Mesenchymal stem cell (in vitro differentiated cells and primary cell): Measurements from ENCODE around the gene AUTS2.

ENCODE experiments used
- DNase-seq: peaks from one replicate; pipeline ENCODE4 v3.0.0-alpha.2; 2013
- H2AFZ ChIP-seq: one replicate; pipeline ENCODE4 v1.6.1; 2013; ENCODE audit warnings: low read depth, mild to moderate bottlenecking, control low read depth, inconsistent platforms, low read length, moderate library complexity
- H2AK5ac ChIP-seq: 2 replicates; pipeline ENCODE4 v1.6.1; 2013; ENCODE audit warnings: low read length, moderate library complexity, mild to moderate bottlenecking, inconsistent platforms; ENCODE audit not compliant: severe bottlenecking
- H2BK120ac ChIP-seq: one replicate; pipeline ENCODE4 v1.6.1; 2013; ENCODE audit warnings: low read depth, mild to moderate bottlenecking, inconsistent platforms, low read length, moderate library complexity
- H2BK12ac ChIP-seq, 2 experiments: one replicate each; pipeline ENCODE4 v1.6.1; 2013; ENCODE audit warnings: inconsistent platforms in 2 of 2, low read length in 2 of 2, mild to moderate bottlenecking in 2 of 2, moderate library complexity in 2 of 2, control low read depth in 1 of 2
- H2BK15ac ChIP-seq: one replicate; pipeline ENCODE4 v1.6.1; 2013; ENCODE audit warnings: mild to moderate bottlenecking, low read depth, inconsistent platforms; ENCODE audit not compliant: poor library complexity, severe bottlenecking
- H2BK5ac ChIP-seq: 2 replicates; pipeline ENCODE4 v1.6.1; 2013; ENCODE audit warnings: low read depth, mild to moderate bottlenecking, low read length, control low read depth, inconsistent platforms; ENCODE audit not compliant: poor library complexity, severe bottlenecking
- H3K14ac ChIP-seq, 2 experiments: one replicate each; pipeline ENCODE4 v1.6.1; 2013; ENCODE audit warnings: inconsistent platforms in 2 of 2, low read length in 2 of 2, control low read depth in 1 of 2, mild to moderate bottlenecking in 1 of 2, moderate library complexity in 1 of 2
- H3K18ac ChIP-seq, 2 experiments: one replicate each; pipeline ENCODE4 v1.6.1; 2013; ENCODE audit warnings: inconsistent platforms in 2 of 2, low read length in 2 of 2, control low read depth in 1 of 2, low read depth in 1 of 2, mild to moderate bottlenecking in 1 of 2
- H3K23ac ChIP-seq, 2 experiments: one replicate each; pipeline ENCODE4 v1.6.1; 2013; ENCODE audit warnings: inconsistent platforms in 2 of 2, low read length in 2 of 2, mild to moderate bottlenecking in 2 of 2, moderate library complexity in 2 of 2, control low read depth in 1 of 2
- H3K27ac ChIP-seq: 2 replicates; pipeline ENCODE4 v1.5.1; 2013; ENCODE audit warnings: mild to moderate bottlenecking, moderate library complexity, low read length, control low read depth, inconsistent platforms; ENCODE audit not compliant: poor library complexity, severe bottlenecking
- H3K27me3 ChIP-seq, 2 experiments: 2 replicates each; pipeline versions ENCODE4 v1.6.1 to v1.7.0; 2013; ENCODE audit warnings: low read length in 2 of 2, mild to moderate bottlenecking in 2 of 2, moderate library complexity in 2 of 2, control low read depth in 1 of 2, inconsistent platforms in 1 of 2; ENCODE audit not compliant: control insufficient read depth in 1 of 2, insufficient read depth in 1 of 2
- H3K36me3 ChIP-seq, 2 experiments: 2 replicates each; pipeline versions ENCODE4 v1.6.1 to v1.7.0; 2013; ENCODE audit warnings: low read length in 2 of 2, control low read depth in 1 of 2, inconsistent platforms in 1 of 2, low read depth in 1 of 2, mild to moderate bottlenecking in 1 of 2; ENCODE audit not compliant: insufficient read depth in 2 of 2, control insufficient read depth in 1 of 2
- H3K4ac ChIP-seq, 2 experiments: one replicate each; pipeline ENCODE4 v1.6.1; 2013; ENCODE audit warnings: inconsistent platforms in 2 of 2, low read length in 2 of 2, mild to moderate bottlenecking in 2 of 2, moderate library complexity in 2 of 2, control low read depth in 1 of 2, low read depth in 1 of 2
- H3K4me1 ChIP-seq: 2 replicates; pipeline ENCODE4 v1.6.1; 2013; ENCODE audit warnings: low read depth, low read length, control low read depth; ENCODE audit not compliant: control insufficient read depth, insufficient read depth
- H3K4me2 ChIP-seq: 2 replicates; pipeline ENCODE4 v1.6.1; 2013; ENCODE audit warnings: low read length, mild to moderate bottlenecking, inconsistent platforms; ENCODE audit not compliant: poor library complexity, severe bottlenecking
- H3K4me3 ChIP-seq, 2 experiments: 2 replicates each; pipeline versions ENCODE4 v1.5.1 to v1.7.0; 2013; ENCODE audit warnings: low read length in 2 of 2, mild to moderate bottlenecking in 2 of 2, control low read depth in 1 of 2, low read depth in 1 of 2; ENCODE audit not compliant: insufficient read depth in 1 of 2
- H3K79me1 ChIP-seq: replicated peaks from 2 replicates; pipeline ENCODE4 v1.6.1; 2013; ENCODE audit warnings: mild to moderate bottlenecking, control low read depth, low read length, inconsistent platforms; ENCODE audit not compliant: poor library complexity, severe bottlenecking
- H3K9ac ChIP-seq: 2 replicates; pipeline ENCODE4 v1.7.0; 2013; ENCODE audit warnings: mild to moderate bottlenecking, low read length, moderate library complexity
- H3K9me3 ChIP-seq: 2 replicates; pipeline ENCODE4 v1.7.0; 2013; ENCODE audit warnings: mild to moderate bottlenecking, low read length; ENCODE audit not compliant: control insufficient read depth
- H4K8ac ChIP-seq: one replicate; pipeline ENCODE4 v1.6.1; 2013; ENCODE audit warnings: inconsistent platforms, mild to moderate bottlenecking, low read length, moderate library complexity
- H4K91ac ChIP-seq: one replicate; pipeline ENCODE4 v1.6.1; 2013; ENCODE audit warnings: mild to moderate bottlenecking, low read length, inconsistent platforms
- WGBS: methylation state at CpG from one replicate; pipeline ENCODE4 v1.1.7; 2013; ENCODE audit warnings: mixed read lengths; 5-methylcytosine and 5-hydroxymethylcytosine counted together

Gene AUTS2

GRCh38 chr7:69847921-69848612, 249.8 kb downstream of the AUTS2 start:
- no peak for DNase-seq
- Histone ChIP-seq H2BK12ac (no peak overlapping the region), H3K4ac (no peak overlapping the region), H2BK5ac (no peak overlapping the region), H3K4me1 (no peaks in the 10 kb centered on the region), H2BK15ac (no peak overlapping the region), H2AFZ (no peak overlapping the region), H2BK120ac (peak overlapping the region; percentile 34), H3K27ac (no peak overlapping the region), H3K9me3 (no peaks in the 10 kb centered on the region), H2AK5ac (no peak overlapping the region), H3K23ac (no peak overlapping the region), H3K14ac (no peak overlapping the region), H3K27me3 (no peaks in the 10 kb centered on the region), H4K8ac (no peak overlapping the region), H3K79me1 (peaks cover 9% of the 10 kb centered on the region), H3K4me3 (no peak overlapping the region), H3K4me2 (no peak overlapping the region), H4K91ac (no peak overlapping the region), H3K9ac (no peak overlapping the region), H3K36me3 (no peaks in the 10 kb centered on the region), H3K18ac (no peak overlapping the region)
- WGBS, result 65% methylated on average over 5 of the region's 6 CpGs

GRCh38 chr7:69849268-69849667, 251.0 kb downstream of the AUTS2 start:
- Histone ChIP-seq H3K14ac (no peak overlapping the region), H3K4me2 (no peak overlapping the region), H3K4ac (no peak overlapping the region), H3K23ac (no peak overlapping the region), H4K91ac (no peak overlapping the region), H2AFZ (no peak overlapping the region), H3K4me3 (no peak overlapping the region), H3K18ac (no peak overlapping the region), H3K27me3 (no peaks in the 10 kb centered on the region), H3K79me1 (peaks cover 8% of the 10 kb centered on the region), H3K9me3 (no peaks in the 10 kb centered on the region), H3K27ac (no peak overlapping the region), H2BK5ac (no peak overlapping the region), H3K9ac (no peak overlapping the region), H2AK5ac (no peak overlapping the region), H2BK15ac (no peak overlapping the region), H3K36me3 (no peaks in the 10 kb centered on the region), H2BK120ac (no peak overlapping the region), H4K8ac (no peak overlapping the region), H2BK12ac (no peak overlapping the region), H3K4me1 (no peaks in the 10 kb centered on the region)
- WGBS, result 92% methylated on average over 2 of the region's 2 CpGs
- no peak for DNase-seq

DNA sequence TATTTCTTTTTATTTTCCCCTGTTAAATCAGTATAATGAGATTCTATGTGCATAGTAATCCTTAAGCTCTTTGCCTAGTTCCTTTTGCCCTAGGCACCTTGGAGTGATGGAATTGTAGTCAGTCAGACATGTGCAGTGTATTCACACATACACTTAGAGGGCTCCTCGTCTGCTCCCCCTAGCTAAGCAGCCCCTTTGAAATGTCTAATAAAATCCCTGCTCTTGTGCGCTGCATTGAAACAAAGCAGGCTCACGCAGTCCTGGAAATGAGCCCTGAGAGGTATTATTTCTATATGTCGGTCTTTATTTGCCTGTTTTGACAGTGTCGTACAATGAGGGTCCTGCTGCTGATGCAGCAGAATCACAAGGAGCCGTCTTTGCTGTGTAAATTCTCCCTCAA, 258.7 kb downstream of the AUTS2 start:
- Histone ChIP-seq H2AFZ (no peak overlapping the region), H3K4me2 (no peak overlapping the region), H2BK5ac (no peak overlapping the region), H3K23ac (no peak overlapping the region), H2BK120ac (no peak overlapping the region), H3K4me1 (no peaks in the 10 kb centered on the region), H3K4ac (no peak overlapping the region), H4K8ac (no peak overlapping the region), H4K91ac (no peak overlapping the region), H3K36me3 (no peaks in the 10 kb centered on the region), H2BK15ac (no peak overlapping the region), H2BK12ac (no peak overlapping the region), H2AK5ac (no peak overlapping the region), H3K4me3 (no peak overlapping the region), H3K9me3 (no peaks in the 10 kb centered on the region), H3K27me3 (no peaks in the 10 kb centered on the region), H3K79me1 (peaks cover 11% of the 10 kb centered on the region), H3K18ac (no peak overlapping the region), H3K9ac (no peak overlapping the region), H3K27ac (no peak overlapping the region), H3K14ac (no peak overlapping the region)
- WGBS, result 63% methylated on average over 6 of the region's 6 CpGs
- no peak for DNase-seq

DNA sequence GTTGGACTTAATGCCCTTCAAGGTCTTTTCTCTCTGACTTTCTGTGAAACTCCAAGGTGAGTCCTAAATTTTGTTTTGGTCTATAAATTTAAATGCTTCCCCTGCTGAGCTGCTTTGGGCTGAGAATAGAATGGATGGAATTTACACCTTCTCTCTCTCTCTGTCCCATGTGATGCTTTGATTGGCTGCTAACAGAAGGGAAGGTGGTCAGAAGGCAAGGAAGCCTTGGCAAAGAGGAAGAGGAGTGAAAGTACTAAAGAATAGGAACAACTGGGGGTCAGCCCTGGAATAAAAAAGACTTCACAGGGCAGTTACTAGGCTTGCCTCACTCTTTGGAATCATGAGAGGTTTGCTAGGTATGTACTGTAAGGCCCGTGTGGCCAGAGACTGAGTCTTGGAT, 260.2 kb downstream of the AUTS2 start:
- Histone ChIP-seq H3K18ac (no peak overlapping the region), H2AFZ (no peak overlapping the region), H4K8ac (no peak overlapping the region), H3K4me1 (no peaks in the 10 kb centered on the region), H3K79me1 (peaks cover 13% of the 10 kb centered on the region), H2BK120ac (no peak overlapping the region), H3K36me3 (no peaks in the 10 kb centered on the region), H3K4ac (no peak overlapping the region), H3K4me3 (no peak overlapping the region), H2BK5ac (no peak overlapping the region), H3K27me3 (no peaks in the 10 kb centered on the region), H3K23ac (no peak overlapping the region), H2BK15ac (no peak overlapping the region), H2BK12ac (no peak overlapping the region), H3K9me3 (no peaks in the 10 kb centered on the region), H3K9ac (no peak overlapping the region), H3K4me2 (no peak overlapping the region), H2AK5ac (no peak overlapping the region), H3K27ac (no peak overlapping the region), H3K14ac (no peak overlapping the region), H4K91ac (no peak overlapping the region)
- WGBS, result 88% methylated on average over 1 of the region's 1 CpG
- DNase-seq, result no peak
